GM15510 (cell line): ENCODE results near the gene GADL1.

Experiments used
- POLR2A ChIP-seq: IDR thresholded peaks from 3 replicates; pipeline ENCODE4 v1.6.1; 2011; ENCODE audit warnings: borderline replicate concordance; ENCODE audit not compliant: insufficient read length; ENCODE audit errors: extremely low read depth

The GADL1 gene

DNA sequence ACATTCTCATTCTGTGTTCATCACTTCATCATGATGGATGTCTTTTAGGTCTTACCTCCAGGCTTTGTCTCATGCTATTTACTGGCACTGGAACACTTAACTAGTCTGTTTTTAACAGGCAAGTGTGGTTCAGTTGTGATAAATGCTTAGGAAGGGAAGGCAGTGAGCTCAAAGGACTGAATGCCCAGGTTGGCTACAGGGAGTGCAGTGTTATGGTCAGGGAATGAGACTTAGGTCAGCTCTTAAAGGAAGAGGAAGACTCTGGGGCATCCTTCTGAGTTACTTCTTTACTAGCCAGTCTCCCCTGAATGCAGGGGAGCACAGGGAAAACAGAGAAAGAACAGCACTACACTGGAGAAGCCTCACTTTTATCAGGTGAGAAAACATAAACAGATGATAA lies 215.4 kb downstream of the GADL1 start:
- TF ChIP-seq POLR2A = no peak

DNA sequence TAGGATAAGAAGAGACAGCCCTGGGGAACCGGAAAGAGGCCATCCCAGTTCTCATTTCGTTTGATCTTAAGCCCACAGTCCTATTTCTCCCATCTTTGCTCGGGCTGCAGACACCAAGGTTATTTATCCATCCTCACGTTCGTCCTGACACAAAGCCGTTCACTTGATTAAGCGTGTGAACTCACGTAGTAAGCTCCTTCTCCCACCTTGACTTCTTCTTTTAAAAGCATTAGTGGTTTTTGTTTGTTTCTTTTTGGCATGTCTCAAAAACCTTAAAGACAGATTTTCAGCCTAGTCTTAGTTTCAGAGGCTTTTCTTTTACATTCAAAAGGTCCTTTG lies 217.1 kb downstream of the GADL1 start:
- TF ChIP-seq POLR2A = no peak

GRCh38 chr3:30676424-30677346 lies 217.8 kb downstream of the GADL1 start:
- TF ChIP-seq POLR2A = no peak
